Gastrocnemius medialis (tissue), 4 donors: ENCODE measurements around the gene RBKS.

Experiments used
- CTCF ChIP-seq, 5 experiments: fragments of 450-650 bp in 3 of 5; fragments of 200-600 bp in 2 of 5; sonication (generic) in 2 of 5; IDR thresholded peaks in 4 of 5; conservative IDR thresholded peaks in 1 of 5; 1 replicate in 4 of 5; 2 replicates in 1 of 5; pipeline ENCODE4 v1.5.1; 2016 to 2019; ENCODE audit warnings: antibody characterized with exemption in 5 of 5, mild to moderate bottlenecking in 3 of 5, moderate library complexity in 3 of 5
- POLR2A ChIP-seq, 2 donors: fragments of 450-650 bp; IDR thresholded peaks; one replicate each; pipeline ENCODE4 v1.6.1; 2017; ENCODE audit warnings: antibody characterized with exemption in 2 of 2, mild to moderate bottlenecking in 2 of 2, moderate library complexity in 2 of 2

GRCh38 chr2:27849558-27850205 lies 40.5 kb downstream of the RBKS start:
- no peak for TF ChIP-seq CTCF (IDR thresholded peaks at IDR 0.05 in 4 of 5, conservative IDR thresholded peaks at IDR 0.05 in 1 of 5)
- TF ChIP-seq POLR2A (IDR thresholded peaks at IDR 0.05): peak in 1 of 2 donors; percentile 53
